ENCODE results near the gene SLC47A1. TPM values are rescaled to one million over a fixed set of nuclear protein-coding genes. Genes with fewer than 3 reads are reported as not detected.

SLC47A1 gene
- total and polyA plus RNA-seq, 4 donors: 34.8 to 69.2 (median 37.2) TPM

DNA sequence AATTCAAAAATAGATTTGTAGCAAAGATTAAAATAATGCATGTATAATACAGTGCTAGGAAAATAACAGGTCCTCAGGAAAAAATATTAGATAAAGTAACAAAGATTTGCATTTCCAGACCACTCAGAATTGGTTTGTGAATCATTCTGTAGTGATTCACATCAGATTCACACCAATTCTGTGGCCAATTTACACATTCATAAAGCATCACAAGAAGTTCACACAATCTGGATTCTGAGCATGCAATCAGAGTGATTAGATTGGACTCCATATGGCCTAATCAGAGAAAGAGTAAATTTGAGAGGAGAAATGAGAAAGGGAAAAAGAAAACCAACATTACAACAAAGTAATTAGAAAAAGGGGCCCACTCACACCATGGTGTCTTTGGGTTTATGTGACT, 36.0 kb upstream of the SLC47A1 start:
- Histone ChIP-seq H3K36me3 (ENCODE audit: control insufficient read depth in 4 of 4, insufficient read depth in 3 of 4, low read depth in 1 of 4, low read length in 3 of 4) (no peaks in the 10 kb centered on the region), H3K27ac (ENCODE audit: low read depth in 1 of 2, low read length in 2 of 2) (no peak overlapping the region), H3K4me1 (ENCODE audit: control insufficient read depth in 4 of 4, insufficient read depth in 4 of 4, low read length in 3 of 4) (no peaks in the 10 kb centered on the region), H3K4me3 (ENCODE audit: low read depth in 1 of 3, low read length in 3 of 3) (no peak overlapping the region), H3K27me3 (ENCODE audit: control insufficient read depth in 4 of 4, insufficient read depth in 4 of 4, low read length in 3 of 4) (no peaks in the 10 kb centered on the region), H3K9me3 (ENCODE audit: control insufficient read depth in 4 of 4, low read length in 3 of 4) (no peaks in the 10 kb centered on the region), H3K9ac (ENCODE audit: low read depth in 1 of 2, low read length in 2 of 2) (no peak overlapping the region)
- no peak for DNase-seq (ENCODE audit: low spot score)
- TF ChIP-seq SP1 (IDR thresholded peaks at IDR 0.05) (no peak), REST (IDR thresholded peaks at IDR 0.05) (no peak), JUND (IDR thresholded peaks at IDR 0.05) (no peak), FOXA1 (IDR thresholded peaks at IDR 0.05) (no peak), RXRA (IDR thresholded peaks at IDR 0.05) (no peak), HNF4A (conservative IDR thresholded peaks at IDR 0.05) (no peak), NR2F2 (IDR thresholded peaks at IDR 0.05) (no peak), EGR1 (IDR thresholded peaks at IDR 0.05; ENCODE audit: low read depth in 2 of 2) (no peak), HNF4G (IDR thresholded peaks at IDR 0.05) (no peak), YY1 (IDR thresholded peaks at IDR 0.05) (no peak), GABPA (IDR thresholded peaks at IDR 0.05 in 1 of 2, conservative IDR thresholded peaks at IDR 0.05 in 1 of 2) (no peak), CTCF (IDR thresholded peaks at IDR 0.05; ENCODE audit: low read depth, low read length, missing input control) (no peak), TAF1 (conservative IDR thresholded peaks at IDR 0.05) (no peak)

- Histone ChIP-seq H3K27me3 (ENCODE audit: control insufficient read depth in 4 of 4, insufficient read depth in 4 of 4, low read length in 3 of 4) (no peaks in the 10 kb centered on the region), H3K36me3 (ENCODE audit: control insufficient read depth in 4 of 4, insufficient read depth in 3 of 4, low read depth in 1 of 4, low read length in 3 of 4) (no peaks in the 10 kb centered on the region)
- WGBS: 75% methylated on average over 2 of the region's 2 CpGs
Observed at GRCh38 chr17:19501219-19501618, 32.4 kb upstream of the SLC47A1 start.

DNA sequence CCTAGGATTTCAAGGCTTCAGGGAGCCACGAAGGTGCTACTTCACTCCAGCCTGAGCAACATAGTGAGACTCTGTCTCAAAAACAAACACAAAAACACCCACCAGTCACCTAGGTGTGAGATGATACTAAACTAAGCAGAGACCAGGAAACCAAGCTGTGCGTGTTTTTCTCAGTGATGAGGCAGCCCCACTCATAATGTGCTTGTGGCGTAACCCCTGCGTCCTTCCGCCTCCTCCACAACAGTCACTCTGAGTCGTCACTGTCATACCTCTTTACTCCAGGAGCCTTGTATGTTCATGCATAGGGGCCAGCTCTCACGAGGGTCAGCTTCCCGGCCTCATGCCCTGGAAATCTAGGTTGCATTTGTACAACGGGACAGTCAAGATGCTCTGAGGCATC, 31.1 kb upstream of the SLC47A1 start:
- WGBS: 85% methylated on average over 9 of the region's 9 CpGs
- Histone ChIP-seq H3K36me3 (ENCODE audit: control insufficient read depth in 4 of 4, insufficient read depth in 3 of 4, low read depth in 1 of 4, low read length in 3 of 4) (no peaks in the 10 kb centered on the region), H3K27ac (ENCODE audit: low read depth in 1 of 2, low read length in 2 of 2) (no peak overlapping the region), H3K27me3 (ENCODE audit: control insufficient read depth in 4 of 4, insufficient read depth in 4 of 4, low read length in 3 of 4) (no peaks in the 10 kb centered on the region), H3K9me3 (ENCODE audit: control insufficient read depth in 4 of 4, low read length in 3 of 4) (no peaks in the 10 kb centered on the region), H3K4me1 (ENCODE audit: control insufficient read depth in 4 of 4, insufficient read depth in 4 of 4, low read length in 3 of 4) (peaks cover 0 to under 1% (median 0%) of the 10 kb centered on the region in 4 donors), H3K9ac (ENCODE audit: low read depth in 1 of 2, low read length in 2 of 2) (no peak overlapping the region), H3K4me3 (ENCODE audit: low read depth in 1 of 3, low read length in 3 of 3) (no peak overlapping the region)
- DNase-seq (ENCODE audit: low spot score): no peak
- TF ChIP-seq, protein P1, sequence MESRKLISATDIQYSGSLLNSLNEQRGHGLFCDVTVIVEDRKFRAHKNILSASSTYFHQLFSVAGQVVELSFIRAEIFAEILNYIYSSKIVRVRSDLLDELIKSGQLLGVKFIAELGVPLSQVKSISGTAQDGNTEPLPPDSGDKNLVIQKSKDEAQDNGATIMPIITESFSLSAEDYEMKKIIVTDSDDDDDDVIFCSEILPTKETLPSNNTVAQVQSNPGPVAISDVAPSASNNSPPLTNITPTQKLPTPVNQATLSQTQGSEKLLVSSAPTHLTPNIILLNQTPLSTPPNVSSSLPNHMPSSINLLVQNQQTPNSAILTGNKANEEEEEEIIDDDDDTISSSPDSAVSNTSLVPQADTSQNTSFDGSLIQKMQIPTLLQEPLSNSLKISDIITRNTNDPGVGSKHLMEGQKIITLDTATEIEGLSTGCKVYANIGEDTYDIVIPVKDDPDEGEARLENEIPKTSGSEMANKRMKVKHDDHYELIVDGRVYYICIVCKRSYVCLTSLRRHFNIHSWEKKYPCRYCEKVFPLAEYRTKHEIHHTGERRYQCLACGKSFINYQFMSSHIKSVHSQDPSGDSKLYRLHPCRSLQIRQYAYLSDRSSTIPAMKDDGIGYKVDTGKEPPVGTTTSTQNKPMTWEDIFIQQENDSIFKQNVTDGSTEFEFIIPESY (IDR thresholded peaks at IDR 0.05): no peak
- TF ChIP-seq YY1 (IDR thresholded peaks at IDR 0.05): no peak
- no peak for TF ChIP-seq SP1 (IDR thresholded peaks at IDR 0.05)
- TF ChIP-seq RXRA (IDR thresholded peaks at IDR 0.05): no peak
- no peak for TF ChIP-seq TAF1 (conservative IDR thresholded peaks at IDR 0.05)
- TF ChIP-seq ATF3 (IDR thresholded peaks at IDR 0.05): no peak
- TF ChIP-seq, protein P2, sequence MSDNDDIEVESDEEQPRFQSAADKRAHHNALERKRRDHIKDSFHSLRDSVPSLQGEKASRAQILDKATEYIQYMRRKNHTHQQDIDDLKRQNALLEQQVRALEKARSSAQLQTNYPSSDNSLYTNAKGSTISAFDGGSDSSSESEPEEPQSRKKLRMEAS (IDR thresholded peaks at IDR 0.05): no peak
- no peak for TF ChIP-seq HNF4G (IDR thresholded peaks at IDR 0.05)
- no peak for TF ChIP-seq FOXA2 (IDR thresholded peaks at IDR 0.05)
- no peak for TF ChIP-seq EGR1 (IDR thresholded peaks at IDR 0.05; ENCODE audit: low read depth in 2 of 2)
- TF ChIP-seq JUND (IDR thresholded peaks at IDR 0.05): no peak
- no peak for TF ChIP-seq GABPA (IDR thresholded peaks at IDR 0.05 in 1 of 2, conservative IDR thresholded peaks at IDR 0.05 in 1 of 2)
- no peak for TF ChIP-seq CTCF (IDR thresholded peaks at IDR 0.05; ENCODE audit: low read depth, low read length, missing input control)

More at GRCh38 chr17:19501219-19501618, 32.4 kb upstream of the SLC47A1 start:
- H3K27ac ChIP-seq (ENCODE audit: low read depth in 1 of 2, low read length in 2 of 2): no peak overlapping the region
- no peak overlapping the region for H3K9ac ChIP-seq (ENCODE audit: low read depth in 1 of 2, low read length in 2 of 2)
- no peak for DNase-seq (ENCODE audit: low spot score)
- TF ChIP-seq, protein P2 (IDR thresholded peaks at IDR 0.05): no peak
- TF ChIP-seq SP1 (IDR thresholded peaks at IDR 0.05): no peak
- TF ChIP-seq FOXA1 (IDR thresholded peaks at IDR 0.05): no peak
- no peak overlapping the region for H3K4me3 ChIP-seq (ENCODE audit: low read depth in 1 of 3, low read length in 3 of 3)
- H3K9me3 ChIP-seq (ENCODE audit: control insufficient read depth in 4 of 4, low read length in 3 of 4): no peaks in the 10 kb centered on the region
- H3K4me1 ChIP-seq (ENCODE audit: control insufficient read depth in 4 of 4, insufficient read depth in 4 of 4, low read length in 3 of 4): no peaks in the 10 kb centered on the region
